GM18508 (cell line): ENCODE data around the gene CTBP1.

Experiments used
- ATAC-seq: cut with Tn5 transposase; IDR thresholded peaks from one replicate; pipeline ENCODE4 v1.9.1; 2021; ENCODE audit warnings: moderate number of reproducible peaks; ENCODE audit not compliant: insufficient read depth, unreplicated experiment

The CTBP1 gene

DNA sequence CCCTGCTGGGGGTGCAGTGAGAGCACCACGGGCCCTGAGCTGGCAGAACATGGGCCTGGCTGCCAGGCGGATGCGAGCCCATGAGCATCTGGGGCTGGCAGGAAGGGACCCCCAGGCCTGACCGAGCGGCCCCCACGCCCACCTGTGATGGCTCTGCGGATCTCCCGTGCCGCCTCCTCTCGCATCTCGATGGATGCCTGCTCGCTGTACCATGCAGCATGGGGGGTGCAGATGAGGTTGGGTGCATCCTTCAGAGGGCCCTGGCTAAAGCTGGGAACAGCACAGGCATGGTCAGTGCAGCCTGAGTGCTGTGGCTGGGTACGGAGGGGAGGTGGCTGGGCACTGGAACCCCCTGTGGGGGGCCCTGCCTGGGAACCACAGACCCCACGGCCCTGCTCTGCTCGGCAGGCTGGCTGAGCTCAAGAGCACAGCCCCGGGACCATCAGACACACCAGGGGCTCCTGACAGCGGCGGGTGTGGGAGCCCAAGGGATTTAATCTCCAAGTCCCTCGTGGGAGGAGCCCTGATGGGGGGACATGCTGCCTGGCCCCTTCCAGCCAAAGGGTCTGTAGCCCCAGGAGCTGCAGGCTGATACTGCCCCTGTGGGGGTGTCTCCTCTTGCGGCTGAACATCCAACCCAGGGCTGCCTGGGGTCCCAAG lies 35.5 kb downstream of the CTBP1 start:
- ATAC-seq, result no peak

DNA sequence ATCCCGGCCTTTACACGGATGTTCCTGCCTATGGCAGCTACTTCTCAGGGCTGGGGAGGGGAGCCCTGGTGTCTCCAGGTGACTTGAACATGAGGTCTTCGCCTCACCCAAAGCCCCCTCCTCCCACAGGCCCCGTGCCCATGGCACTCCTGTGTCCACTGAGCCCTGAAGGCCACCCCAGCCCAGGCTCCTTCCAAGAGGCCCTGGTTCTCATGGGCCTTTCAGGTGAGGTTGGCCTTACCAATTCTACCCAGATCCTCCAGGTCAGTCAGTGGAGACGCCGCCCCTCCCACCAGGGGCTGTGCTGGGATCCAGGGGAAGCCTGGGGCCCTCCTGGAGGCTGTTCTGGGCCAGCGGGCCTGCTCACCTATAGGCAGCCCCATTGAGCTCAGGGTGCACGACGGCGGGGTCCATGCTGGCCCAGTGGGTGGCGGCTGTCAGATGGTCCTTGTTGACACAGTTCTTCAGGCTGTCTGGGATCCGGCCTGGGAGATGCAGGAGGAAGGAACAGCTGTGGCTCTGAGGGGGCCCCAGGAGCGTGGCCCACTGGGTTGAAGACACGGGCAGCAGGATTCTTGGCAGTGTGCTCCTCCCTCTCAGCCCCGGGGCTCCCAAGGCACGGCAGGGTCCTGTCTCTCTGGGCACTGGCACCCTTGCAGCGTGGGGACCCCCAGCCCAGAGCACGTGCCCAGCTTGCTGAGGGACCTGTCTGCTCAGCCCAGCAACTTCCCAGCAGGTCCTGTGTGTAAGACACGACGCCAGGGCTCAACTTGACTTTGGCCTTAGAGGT lies 36.2 kb downstream of the CTBP1 start:
- no peak for ATAC-seq

DNA sequence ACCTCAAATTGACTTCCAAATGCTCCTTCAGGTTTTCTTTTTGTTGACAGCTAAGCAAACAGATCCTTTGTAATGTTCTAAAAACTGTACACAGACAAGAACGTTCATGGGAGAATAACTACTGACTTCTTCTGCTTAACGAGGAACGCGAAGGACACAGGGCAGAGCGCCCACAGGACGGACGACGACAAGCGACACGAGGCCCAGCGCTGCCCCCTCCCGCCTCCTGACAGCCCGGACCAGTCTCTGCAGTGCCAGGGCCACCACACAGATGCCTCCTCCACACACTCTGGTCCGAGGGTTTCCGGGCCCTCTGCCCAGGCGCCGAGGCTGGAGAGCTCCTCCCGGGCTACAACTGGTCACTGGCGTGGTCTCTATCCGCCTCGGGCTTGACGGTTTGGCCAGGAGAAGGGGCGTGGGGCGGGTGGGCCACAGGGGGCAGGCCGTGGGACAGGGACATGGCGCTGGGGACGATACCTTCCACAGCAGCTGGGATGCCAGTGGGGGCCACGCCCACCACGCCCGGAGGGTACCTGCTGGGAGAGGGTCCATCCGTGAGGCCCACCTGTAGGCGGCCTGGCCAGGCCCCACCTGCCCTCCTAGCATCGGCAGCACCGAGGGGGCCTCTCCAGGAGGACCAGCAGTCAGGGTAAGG lies 36.9 kb downstream of the CTBP1 start:
- no peak for ATAC-seq

DNA sequence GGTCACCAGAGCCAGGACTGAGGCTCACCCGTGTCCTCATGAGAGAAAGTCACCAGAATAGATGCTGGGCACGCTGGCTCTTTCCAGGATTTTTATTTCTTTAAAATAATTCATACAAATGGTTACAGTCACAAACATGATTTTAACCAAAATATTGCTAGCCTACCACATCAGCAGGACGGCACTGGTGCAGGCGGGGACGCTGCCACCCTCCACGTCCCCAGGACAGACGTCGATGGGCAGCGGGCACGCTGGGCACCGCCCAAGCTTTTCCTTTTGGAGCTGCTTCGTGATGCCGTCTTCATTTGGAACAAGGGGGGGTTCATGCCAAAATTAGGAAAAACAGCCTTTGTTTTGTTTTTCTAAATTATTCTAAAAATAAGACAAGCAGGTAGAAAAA lies 37.6 kb downstream of the CTBP1 start:
- ATAC-seq, result no peak

DNA sequence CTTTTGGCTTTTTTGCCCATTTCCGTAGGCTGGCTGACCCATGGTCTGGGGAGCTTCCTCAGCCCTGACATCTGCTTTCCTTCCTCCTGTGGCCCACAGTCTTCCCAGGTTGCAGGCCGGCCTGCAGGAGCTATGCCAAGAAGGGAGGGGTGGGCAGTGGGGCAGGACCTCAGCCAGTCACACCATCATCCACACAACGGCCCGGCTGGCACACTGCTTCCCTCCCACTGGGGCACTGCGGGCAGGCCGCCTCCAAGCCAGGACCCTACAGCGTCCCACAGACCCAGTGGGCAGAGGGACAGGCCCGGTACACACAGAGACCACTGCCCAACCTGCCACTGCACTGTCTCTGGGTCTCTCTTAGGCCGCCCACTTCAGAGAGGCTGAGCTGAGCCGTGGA lies 38.0 kb downstream of the CTBP1 start:
- no peak for ATAC-seq

DNA sequence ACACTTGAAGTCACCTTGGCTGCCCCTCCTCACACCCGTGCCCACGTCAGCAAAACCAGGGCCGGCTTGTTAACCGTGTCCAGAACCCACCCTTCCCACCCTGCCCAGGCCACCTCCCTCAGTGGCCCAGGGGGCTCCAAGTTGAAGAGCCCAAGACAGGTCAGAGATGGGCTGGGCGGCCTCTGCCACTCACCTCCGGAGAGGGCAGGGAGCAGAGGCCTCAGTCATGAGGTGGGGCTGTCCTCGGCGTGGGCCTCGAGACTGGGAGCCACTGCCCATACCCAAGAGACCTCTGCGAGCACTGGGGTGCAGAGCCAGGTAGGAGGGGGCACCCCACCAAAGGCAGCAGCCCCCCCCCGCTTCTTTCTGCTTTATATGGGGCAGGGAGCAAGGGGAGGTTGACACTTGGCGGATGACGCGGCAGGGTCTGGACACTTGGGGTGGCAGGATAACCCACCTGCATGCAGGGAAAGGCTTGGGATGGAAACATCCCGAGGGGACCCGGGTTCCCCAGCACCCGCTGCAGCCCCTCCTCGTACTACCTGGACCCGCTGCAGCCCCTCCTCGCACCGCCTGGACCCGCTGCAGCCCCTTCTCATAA lies 38.6 kb downstream of the CTBP1 start:
- ATAC-seq, result no peak

DNA sequence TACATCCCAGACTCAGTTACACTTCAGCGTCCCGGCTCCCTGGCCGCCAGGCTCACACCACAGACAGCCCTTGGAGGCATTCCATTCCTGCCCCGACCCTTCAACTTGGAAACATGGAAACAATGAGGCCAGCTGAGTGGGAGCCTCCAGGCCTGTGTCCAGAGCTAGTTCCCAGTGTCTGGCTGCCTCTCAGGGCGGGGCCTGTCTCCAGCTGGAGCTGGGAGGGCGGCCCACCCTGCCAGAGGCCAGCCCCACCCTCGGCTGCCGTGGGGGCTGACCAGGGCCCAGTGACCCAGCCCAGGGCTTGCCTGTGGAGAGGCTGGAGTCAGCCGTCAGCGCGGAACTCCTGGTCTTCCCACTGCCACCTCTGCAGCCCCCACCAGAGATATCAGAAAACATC lies 39.1 kb downstream of the CTBP1 start:
- no peak for ATAC-seq

DNA sequence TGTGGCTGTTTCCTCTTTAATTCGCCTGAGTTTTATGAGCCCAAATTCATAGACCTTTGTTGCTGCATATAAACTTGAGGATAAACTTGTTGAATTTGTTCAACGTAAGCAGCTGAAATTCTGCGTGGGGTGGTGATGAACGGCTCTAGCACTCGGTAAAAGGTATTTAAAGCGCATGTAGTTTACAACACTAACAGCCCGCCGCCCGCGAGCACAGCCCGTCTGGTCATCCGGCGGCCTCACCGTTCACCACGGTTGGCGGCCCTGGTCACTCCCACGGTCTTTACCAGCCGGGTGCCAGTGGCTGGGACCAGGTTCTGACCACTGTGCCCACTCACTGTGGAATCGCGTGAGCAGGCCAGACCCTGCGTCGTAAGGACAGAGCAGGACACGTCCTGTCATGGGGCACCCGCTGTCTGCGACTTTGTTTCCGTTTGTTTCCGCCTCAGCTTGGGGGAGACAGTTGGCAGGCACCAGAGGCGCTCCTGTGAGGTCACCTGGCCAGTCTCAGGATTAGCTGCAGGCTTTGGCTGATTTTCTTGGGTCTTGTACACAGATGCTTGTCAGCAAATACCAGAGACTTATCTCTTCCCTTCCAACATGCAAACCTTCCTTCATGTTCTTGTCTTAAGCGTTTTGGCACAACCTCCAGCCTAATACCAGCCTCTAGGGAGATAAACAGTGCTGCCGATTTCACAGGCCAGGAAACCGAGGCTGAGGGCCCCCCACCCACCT lies 39.8 kb downstream of the CTBP1 start:
- ATAC-seq, result no peak

DNA sequence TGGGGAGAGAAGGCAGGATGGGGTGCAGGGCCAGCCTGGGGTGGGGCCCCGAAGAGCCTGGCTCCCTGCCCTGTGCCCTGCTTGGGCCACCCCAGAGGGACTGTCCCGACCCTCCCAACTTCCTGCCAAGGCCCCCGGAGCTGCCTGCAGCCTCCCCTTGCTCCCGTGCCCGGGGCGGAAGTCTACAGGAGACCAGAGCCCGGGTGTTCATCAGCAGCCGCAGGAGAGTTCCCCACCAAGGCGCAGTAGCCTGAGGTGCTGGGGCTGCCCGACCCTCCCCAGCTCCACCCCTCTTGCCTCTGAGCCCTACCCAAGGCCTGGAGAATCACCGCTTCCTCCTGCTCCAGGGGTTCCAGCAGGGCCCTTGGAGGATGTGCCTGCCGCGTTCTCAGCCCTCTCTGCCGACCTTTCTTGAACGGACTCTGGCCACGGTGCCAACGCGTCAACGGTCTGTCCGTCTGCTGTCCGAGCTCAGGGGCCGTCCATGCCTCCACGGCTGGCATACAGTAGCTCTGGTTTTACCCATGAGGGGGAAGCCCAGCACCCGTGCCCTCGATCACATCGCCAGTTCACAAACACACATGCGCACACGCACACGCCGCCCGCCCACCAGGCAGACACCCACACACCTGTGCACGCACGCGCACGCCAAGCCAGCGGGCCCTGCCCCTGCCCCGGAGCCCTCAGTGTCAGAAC lies 40.5 kb downstream of the CTBP1 start:
- ATAC-seq, result no peak

DNA sequence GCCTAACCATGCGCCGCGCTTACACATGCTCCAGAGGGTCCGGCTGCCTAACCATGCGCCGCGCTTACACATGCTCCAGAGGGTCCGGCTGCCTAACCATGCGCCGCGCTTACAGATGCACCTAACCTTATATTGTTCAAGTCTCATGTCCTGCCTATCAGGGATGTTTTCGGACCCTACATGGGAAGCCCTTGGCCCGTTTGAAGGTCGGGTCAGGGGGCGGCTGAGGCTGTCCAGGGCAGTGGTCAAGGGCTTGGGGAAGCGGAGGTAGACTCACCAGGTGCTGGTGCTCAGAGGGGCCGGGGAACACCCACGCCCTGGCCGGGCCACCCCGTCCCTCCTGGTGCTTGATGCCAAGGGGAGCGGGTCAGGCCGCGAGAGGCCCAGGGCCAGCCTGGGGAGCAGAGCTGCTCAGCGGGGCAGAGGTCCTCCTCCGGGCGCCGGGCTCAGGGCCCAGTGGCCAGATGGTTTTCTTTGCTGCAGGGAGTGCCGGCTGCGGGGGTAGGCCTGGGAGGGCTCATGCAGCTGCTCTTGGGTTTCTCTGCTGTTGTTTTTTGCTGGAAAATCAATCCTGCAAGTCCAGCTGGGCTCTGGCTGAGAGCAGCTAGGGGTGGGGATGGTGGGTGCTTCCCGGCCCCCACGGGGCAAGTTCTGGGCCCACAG lies 41.2 kb downstream of the CTBP1 start:
- ATAC-seq, result no peak

DNA sequence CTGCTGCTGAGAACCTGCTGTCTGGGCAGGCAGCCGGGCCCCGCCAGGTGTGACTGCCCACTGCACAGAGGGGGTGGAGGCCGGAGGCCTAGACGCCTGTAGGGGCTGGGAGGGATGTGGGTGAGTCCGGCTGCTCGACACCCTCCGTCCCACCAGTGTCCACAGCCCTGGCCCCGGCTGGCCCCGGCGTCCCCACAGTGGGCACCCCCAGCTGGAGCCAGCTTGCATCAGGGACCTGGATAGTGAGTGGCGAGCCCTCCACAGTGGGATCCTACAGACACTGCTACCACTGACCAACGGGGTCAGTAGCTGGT lies 41.8 kb downstream of the CTBP1 start:
- no peak for ATAC-seq

DNA sequence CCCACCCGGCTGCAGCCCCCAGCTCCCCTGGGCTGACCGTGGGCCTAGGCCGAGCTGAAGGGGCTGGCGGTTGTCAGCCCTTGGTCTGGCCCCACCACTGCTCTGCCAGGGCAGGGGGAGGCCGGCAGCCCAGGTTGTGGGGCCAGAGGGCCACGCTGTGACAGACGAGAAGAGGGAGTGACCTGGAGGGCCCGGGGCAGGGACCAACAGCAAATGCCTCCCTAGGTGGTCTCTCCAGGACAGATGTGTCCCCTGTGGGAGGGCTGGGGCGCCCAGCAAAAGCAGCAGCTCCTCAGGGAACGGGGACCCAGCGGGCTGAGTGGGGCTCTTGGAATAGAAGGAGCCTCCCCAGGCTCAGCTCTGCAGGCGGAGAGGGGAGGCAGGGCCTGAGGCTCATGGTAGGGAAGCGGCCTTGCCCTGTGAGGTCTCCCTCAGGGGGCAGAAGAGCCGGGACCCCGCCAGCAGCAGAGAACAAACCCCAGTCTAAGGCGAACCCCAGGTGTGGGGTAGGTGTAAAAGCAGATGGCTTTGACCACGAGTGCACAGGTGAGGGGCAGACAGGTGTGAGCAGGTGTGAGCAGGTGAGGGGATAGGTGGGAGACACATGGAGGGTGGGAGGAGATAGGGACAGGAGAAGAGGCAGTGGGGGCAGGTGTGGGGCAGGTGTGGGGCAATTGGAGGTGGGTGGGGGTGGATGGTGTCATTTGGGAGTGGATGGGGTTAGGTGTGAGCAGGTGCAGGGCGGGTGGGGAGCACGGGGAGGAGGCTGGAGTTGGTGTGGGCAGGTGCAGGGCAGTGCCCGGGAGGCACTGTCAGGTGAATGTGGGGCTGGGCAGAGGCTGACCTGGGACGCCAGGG lies 42.4 kb downstream of the CTBP1 start:
- ATAC-seq, result no peak

DNA sequence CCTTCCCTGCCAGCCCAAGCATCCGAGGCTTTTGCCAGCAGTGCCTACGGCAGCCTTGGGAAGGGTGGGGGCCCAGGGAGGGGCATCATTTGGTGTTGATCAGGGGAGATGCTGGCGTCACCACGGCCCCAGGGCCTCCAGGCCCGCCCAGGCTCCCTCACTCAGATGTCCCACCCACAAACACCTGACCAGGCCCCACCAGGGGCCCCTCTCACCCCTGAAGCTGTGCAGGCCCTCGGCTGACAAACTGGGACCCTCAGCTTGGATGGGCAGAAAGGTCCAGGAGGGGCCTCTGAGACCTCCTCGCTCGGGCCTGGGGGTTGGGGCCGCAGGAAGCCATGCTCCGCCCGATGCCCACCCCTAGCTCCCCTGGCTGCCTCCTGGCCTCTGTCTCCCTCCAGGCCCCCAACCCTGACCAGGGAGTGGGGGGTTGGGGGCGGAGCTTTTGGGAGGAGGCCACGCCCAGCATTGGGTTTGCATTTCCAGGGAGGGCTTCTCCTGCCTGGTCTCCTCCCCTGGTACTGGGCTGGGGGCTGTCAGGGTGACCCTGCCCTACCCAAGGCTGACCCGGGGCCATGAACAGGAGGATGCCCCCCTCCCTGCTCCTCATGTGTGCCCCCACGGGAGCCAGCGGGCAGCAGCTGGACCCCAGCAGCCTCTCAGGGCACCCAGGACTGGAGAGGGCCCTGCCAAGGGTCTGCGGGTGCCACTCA lies 43.2 kb downstream of the CTBP1 start:
- ATAC-seq, result no peak

DNA sequence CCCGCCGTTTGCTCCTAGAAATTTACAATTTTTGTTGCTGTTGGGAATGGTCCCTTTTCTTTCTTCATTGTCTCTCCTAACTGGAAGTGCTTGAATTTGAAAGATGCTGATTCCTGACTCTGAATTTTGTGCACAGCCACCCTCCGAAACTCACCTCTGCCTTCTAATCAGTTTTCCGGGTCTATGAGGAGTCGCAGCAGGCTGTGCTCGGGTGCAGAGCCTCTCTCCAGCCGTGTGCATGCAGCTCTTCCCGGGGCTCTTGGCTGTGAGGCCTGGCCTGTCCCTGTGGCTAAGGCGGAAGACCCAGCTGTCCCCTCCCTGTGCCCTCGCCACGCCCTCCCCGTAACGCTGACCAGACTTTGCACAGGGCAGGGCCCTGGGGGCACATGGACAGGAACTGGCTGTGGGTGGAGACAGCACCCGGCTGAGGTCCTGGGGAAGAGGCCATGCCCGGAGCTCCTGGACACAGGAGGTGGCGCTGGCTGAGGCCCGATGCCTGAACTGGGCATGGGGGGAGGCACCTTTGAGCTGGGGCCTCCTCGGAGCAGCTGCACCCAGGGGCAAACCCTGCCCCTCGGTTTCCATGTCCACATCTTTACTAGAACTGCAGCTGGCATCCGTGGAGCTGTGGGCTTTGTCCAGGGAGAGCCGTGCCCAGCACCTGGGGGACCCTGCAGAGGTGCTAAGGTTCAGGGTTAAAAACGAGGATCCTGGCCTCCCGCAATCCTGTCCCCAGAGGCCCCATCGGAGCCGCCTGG lies 43.9 kb downstream of the CTBP1 start:
- no peak for ATAC-seq

DNA sequence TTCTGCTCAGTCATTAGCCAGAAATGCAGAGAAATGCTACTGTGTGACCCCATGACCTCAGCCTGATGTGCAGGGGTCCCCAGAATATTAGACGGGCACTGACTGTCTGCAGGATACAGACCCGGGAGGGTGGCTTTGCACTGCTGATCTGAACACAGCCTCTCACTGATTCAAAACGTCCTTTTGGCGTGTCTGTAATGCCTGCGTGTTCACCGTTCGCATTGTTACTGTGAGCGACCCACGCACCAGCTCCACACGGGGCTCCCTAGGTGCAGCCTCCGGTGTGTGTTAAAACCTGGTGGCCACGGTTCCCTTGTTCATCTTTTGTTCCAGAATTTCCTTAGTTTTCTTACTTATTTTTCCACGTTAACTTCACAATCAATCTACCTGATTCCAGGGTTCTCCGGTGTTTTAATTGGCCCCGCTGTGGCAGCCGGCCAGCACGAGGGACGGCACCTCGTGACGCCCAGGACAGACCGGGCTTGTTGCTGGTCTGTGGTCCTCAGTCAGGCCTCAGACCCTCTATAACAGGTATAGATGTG lies 44.6 kb downstream of the CTBP1 start:
- no peak for ATAC-seq

DNA sequence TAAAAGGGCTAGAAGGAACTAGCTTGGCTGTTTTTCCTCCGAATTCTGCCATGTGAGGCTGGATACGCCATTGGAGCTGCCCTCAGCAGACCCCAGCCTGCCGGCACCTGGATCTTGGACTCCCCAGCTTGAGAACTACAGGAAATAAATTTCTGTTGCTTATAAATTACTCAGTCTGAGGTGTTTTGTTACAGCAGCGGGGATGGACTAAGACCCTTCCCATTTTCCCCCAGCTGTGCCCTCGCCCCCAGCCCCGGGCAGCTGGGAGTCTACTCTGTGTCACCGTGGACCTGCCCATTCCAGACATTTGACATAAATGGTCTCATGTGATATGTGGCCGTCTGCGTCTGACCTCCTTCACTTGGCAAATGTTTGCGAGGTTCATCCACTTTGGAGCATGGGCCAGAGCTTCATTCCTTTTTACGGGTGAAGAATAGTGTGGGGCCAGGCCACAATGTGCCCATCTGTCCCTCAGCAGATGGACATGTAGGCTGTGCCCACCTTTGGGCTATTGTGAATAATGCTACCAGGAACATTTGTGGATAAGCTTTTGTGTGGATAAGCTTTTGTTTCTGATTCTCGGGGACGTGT lies 45.8 kb downstream of the CTBP1 start:
- no peak for ATAC-seq

DNA sequence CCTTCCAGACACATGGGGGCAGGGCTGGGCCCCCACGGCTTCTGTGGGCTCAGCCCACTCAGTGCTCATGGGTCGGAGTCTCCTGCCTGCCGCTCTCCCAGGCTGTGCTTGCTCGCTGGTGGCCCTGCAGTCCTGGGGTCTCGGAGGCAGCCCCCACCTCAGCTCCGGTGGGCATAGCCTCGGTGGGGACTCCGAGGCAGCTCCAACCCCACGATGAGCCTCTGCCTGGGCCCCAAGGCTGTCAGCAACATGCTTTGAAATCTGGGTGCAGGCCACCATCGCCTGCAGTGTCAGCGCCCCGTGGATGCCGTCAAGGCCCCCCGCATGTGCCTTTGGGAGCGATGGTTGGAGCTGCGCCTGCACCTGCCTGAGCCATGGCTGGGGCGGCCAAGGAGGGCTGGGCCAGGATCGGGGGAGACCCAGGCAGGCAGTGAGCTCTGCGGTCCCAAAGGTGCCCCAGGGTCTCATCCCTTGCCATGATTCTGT lies 46.4 kb downstream of the CTBP1 start:
- no peak for ATAC-seq
